ENCODE data around the gene FYN. TPM values are rescaled to one million over a fixed set of nuclear protein-coding genes. Genes with fewer than 3 reads are reported as not detected.

FYN gene
- total and polyA plus RNA-seq, 9 of the 15 experiments (the other 6 are each of a cell fraction or from before 2014, with no cell fraction given): 2.9 to 22.1 (median 11.4) TPM

DNA sequence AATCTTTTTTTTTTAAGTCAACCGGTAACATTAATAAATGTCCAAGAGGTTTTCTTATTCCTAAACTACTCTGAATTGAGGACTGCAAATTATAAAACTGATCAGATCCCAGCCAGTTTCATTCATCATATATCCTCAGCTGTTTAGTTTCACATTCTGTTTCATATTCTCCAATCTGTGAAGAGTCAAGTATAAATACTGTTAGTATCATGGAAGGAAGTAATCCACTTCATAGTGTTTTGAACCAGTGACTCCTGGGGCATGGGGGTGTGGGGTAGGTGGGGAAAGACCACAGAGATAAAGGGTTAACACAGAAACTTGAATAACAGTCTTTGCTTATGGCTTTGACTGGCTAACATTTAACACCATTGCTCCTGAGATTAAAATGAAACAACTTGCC is 69.9 kb downstream of the FYN start:
- in situ Hi-C loops (cut with MboI): no loop called here
- H3K4me1 ChIP-seq (replicated peaks in 1 of 2; ENCODE audit: control insufficient read depth in 2 of 2, insufficient read depth in 2 of 2, low read length in 2 of 2): peaks cover 0 to 26% of the 10 kb centered on the region in 2 experiments; a peak in 3 of 5 replicates
- no peak overlapping the region for H3K4me2 ChIP-seq (ENCODE audit: insufficient read depth, low read length)
- H3K9me3 ChIP-seq (replicated peaks; ENCODE audit: control insufficient read depth, insufficient read depth, low read depth, low read length): no peaks in the 10 kb centered on the region
- BruUV-seq (replicated peaks): no TSS peak
- H3K79me2 ChIP-seq (ENCODE audit: control insufficient read depth, insufficient read depth, low read length): no peaks in the 10 kb centered on the region
- no peak overlapping the region for H2AFZ ChIP-seq (ENCODE audit: low read depth, low read length)
- H3K36me3 ChIP-seq (ENCODE audit: control insufficient read depth, insufficient read depth, low read length): no peaks in the 10 kb centered on the region
- DNase-seq (ENCODE audit: extremely low read depth in 1 of 4, low spot score in 3 of 4) (no peak), ATAC-seq (no peak), FAIRE-seq (no peak)
- H3K27me3 ChIP-seq (ENCODE audit: control insufficient read depth in 2 of 2, insufficient read depth in 2 of 2, low read length in 2 of 2): no peaks in the 10 kb centered on the region; a peak in 3 of 5 replicates
- H4K20me1 ChIP-seq (replicated peaks; ENCODE audit: control insufficient read depth, insufficient read depth, low read length): no peaks in the 10 kb centered on the region
- no peak overlapping the region for H3K4me3 ChIP-seq
- ChIA-PET CTCF (ENCODE audit: low intra/inter-chr PET ratio) (no interaction called here), POLR2A (interaction anchor here (0.6 to 1.0 kb wide), 2 partner anchors 10 to 21 kb away, joined by 3 read pairs; no protein-coding TSS in a partner anchor)
- intact Hi-C loops (cut with micrococcal nuclease): loop anchor here (5.0 kb wide), 2 partner anchors 69 to 194 kb away; partner anchors contain the start of gene FYN
- H3K9me1 ChIP-seq (ENCODE audit: control insufficient read depth, insufficient read depth, low read length): no peaks in the 10 kb centered on the region
- no peak overlapping the region for H3K27ac ChIP-seq (ENCODE audit: extremely low read depth, low read depth, low read length)
- no peak overlapping the region for H3K9ac ChIP-seq (ENCODE audit: insufficient read depth in 1 of 2, low read depth in 2 of 2, low read length in 2 of 2)
- WGBS (ENCODE audit: insufficient coverage, low coverage, missing lambda C conversion rate): 44% methylated on average over 1 of the region's 1 CpG
- TF ChIP-seq SMAD1 (IDR thresholded peaks at IDR 0.05; ENCODE audit: low read depth, low read length, partially characterized antibody) (no peak), ZNF75A (CRISPR knock-in tag; IDR thresholded peaks at IDR 0.05) (no peak), ZFP36 (IDR thresholded peaks at IDR 0.05; ENCODE audit: low read depth, low read length, partially characterized antibody) (no peak), MYNN (IDR thresholded peaks at IDR 0.05) (no peak), MYNN (CRISPR knock-in tag; IDR thresholded peaks at IDR 0.05) (no peak), TAF15 (IDR thresholded peaks at IDR 0.05; ENCODE audit: low read depth, low read length) (no peak), ILF3 (IDR thresholded peaks at IDR 0.05; ENCODE audit: borderline replicate concordance) (no peak), ZKSCAN1 (IDR thresholded peaks at IDR 0.05; ENCODE audit: low read depth, low read length) (no peak), SREBF1 (IDR thresholded peaks at IDR 0.05; ENCODE audit: borderline replicate concordance, low read depth, low read length) (no peak), NCOR1 (IDR thresholded peaks at IDR 0.05) (no peak), RBM22 (IDR thresholded peaks at IDR 0.05; ENCODE audit: low read depth, low read length, poor library complexity, severe bottlenecking) (no peak)
- TF ChIP-seq, protein P1, sequence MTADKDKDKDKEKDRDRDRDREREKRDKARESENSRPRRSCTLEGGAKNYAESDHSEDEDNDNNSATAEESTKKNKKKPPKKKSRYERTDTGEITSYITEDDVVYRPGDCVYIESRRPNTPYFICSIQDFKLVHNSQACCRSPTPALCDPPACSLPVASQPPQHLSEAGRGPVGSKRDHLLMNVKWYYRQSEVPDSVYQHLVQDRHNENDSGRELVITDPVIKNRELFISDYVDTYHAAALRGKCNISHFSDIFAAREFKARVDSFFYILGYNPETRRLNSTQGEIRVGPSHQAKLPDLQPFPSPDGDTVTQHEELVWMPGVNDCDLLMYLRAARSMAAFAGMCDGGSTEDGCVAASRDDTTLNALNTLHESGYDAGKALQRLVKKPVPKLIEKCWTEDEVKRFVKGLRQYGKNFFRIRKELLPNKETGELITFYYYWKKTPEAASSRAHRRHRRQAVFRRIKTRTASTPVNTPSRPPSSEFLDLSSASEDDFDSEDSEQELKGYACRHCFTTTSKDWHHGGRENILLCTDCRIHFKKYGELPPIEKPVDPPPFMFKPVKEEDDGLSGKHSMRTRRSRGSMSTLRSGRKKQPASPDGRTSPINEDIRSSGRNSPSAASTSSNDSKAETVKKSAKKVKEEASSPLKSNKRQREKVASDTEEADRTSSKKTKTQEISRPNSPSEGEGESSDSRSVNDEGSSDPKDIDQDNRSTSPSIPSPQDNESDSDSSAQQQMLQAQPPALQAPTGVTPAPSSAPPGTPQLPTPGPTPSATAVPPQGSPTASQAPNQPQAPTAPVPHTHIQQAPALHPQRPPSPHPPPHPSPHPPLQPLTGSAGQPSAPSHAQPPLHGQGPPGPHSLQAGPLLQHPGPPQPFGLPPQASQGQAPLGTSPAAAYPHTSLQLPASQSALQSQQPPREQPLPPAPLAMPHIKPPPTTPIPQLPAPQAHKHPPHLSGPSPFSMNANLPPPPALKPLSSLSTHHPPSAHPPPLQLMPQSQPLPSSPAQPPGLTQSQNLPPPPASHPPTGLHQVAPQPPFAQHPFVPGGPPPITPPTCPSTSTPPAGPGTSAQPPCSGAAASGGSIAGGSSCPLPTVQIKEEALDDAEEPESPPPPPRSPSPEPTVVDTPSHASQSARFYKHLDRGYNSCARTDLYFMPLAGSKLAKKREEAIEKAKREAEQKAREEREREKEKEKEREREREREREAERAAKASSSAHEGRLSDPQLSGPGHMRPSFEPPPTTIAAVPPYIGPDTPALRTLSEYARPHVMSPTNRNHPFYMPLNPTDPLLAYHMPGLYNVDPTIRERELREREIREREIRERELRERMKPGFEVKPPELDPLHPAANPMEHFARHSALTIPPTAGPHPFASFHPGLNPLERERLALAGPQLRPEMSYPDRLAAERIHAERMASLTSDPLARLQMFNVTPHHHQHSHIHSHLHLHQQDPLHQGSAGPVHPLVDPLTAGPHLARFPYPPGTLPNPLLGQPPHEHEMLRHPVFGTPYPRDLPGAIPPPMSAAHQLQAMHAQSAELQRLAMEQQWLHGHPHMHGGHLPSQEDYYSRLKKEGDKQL (CRISPR knock-in tag; IDR thresholded peaks at IDR 0.05; ENCODE audit: borderline replicate concordance): no peak
- TF ChIP-seq, protein P2, sequence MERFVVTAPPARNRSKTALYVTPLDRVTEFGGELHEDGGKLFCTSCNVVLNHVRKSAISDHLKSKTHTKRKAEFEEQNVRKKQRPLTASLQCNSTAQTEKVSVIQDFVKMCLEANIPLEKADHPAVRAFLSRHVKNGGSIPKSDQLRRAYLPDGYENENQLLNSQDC (CRISPR knock-in tag; IDR thresholded peaks at IDR 0.05): no peak
- TF ChIP-seq, protein P3, sequence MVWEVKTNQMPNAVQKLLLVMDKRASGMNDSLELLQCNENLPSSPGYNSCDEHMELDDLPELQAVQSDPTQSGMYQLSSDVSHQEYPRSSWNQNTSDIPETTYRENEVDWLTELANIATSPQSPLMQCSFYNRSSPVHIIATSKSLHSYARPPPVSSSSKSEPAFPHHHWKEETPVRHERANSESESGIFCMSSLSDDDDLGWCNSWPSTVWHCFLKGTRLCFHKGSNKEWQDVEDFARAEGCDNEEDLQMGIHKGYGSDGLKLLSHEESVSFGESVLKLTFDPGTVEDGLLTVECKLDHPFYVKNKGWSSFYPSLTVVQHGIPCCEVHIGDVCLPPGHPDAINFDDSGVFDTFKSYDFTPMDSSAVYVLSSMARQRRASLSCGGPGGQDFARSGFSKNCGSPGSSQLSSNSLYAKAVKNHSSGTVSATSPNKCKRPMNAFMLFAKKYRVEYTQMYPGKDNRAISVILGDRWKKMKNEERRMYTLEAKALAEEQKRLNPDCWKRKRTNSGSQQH (CRISPR knock-in tag; IDR thresholded peaks at IDR 0.05): no peak

All from K562 (cell line).